Cardiac septum (tissue), 1 donor: Measurements from ENCODE around the gene CTSS. TPM values are rescaled to one million over a fixed set of nuclear protein-coding genes. Genes with fewer than 3 reads are reported as not detected.
"Not testable (repeated sequence)": the region's sequence is repeated elsewhere in the genome, so short reads cannot be mapped to it uniquely, and the experiment has no call there.

Source experiments
- DNase-seq: peaks from one replicate; pipeline ENCODE4 v3.0.0-alpha.2; 2020; ENCODE audit warnings: low spot score
- intact Hi-C: fragments of 100-400 bp; cut with DNase I; formaldehyde crosslinking; loops from one replicate; pipeline ENCODE4 v1.14.0; 2022
- total RNA-seq: library from RNA; stranded (reverse); fragmentation: NEBNext Ultra II Directional; extraction: Animal tissue kit (Norgen Biotek cat#: 25700); gene quantifications from one replicate; pipeline ENCODE4 v1.2.1, GENCODE V29; 2021
- donor health status: DM: no; HTN: no; CAD: no.

The CTSS gene
- total RNA-seq, 1 donor from 2014 or later, result 18.9 TPM

DNA sequence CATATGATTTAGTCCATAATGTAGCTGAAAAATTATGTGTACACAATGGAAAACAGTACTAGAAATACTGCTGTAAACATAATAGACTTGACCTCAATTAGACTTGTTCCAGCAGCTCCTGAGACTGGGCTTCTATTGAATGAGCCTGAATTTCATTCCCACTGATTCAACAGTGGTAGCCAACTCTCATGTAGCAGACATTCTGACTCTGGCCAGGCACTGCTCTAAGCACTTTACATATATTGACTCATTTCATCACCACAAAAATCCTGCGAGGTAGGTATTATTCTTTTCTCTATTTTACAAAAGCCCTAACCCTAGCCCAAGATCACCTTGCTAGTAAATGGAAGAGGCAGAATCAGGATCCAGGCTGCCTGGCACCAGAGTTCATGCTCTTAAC, 12.8 kb upstream of the CTSS start:
- DNase-seq, result no peak
- intact Hi-C loops, result no loop called here

DNA sequence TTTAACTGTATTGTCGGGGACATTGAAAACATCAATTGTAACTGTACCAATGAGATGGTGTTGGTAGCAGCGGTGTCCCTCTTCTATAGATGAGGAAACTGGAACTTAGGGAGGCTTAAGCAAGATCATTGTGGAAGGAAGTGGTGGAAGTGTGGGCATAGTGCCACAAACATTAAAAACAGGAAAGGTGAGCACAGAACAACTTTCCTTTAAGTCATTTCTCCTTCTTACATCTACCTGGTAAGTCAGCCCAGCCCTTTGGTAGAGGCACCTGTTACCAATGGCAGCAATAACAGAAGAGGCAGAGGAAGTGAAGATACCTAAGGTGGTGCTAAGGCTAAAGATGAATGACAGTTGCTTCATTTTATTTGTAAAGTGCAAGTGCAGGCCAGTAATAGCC, 12.0 kb upstream of the CTSS start:
- DNase-seq, result no peak
- intact Hi-C loops, result no loop called here

DNA sequence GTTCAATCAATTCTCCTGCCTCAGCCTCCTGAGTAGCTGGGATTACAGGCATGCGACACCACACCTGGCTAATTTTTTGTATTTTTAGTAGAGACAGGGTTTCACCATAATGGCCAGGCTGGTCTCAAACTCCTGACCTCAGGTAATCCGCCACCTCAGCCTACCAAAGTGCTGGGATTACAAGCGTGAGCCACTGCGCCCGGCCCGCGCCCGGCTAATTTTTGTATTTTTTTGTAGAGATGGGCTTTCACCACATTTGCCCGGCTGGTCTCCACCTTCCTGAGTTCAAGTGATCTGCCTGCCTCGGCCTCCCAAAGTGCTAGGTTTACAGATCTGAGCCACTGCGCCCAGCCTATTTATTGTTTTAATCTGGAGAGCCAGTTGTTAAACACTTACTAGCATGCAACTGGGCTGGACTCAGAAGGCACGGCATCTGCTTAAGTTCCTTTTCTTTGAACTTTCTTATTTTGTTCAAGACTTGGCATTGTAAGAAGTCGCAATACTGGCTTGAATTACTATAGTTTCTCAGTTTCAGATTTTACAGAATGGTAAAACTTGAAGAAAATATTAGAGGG, 10.4 kb upstream of the CTSS start:
- DNase-seq, intact Hi-C loops: not testable (repeated sequence)

DNA sequence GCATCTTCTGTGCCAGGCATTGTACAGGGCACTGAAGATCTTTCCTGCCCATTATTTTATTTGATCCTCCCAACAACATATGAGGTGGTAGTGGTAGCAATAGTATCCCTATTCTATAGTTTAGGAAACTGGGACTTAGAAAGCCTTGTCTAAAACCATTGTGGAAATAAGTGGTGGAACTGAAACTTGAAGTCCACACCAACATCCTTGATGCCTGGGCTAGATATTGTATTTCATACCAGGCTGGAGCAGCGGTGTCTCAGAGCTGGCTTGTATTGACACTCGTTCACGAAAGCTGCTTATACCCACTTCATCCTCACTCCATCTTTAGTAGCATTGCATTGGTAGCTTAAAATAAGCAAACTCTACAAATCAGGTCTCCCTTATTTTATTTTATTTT, 9.7 kb upstream of the CTSS start:
- DNase-seq, result no peak
- intact Hi-C loops, result no loop called here

DNA sequence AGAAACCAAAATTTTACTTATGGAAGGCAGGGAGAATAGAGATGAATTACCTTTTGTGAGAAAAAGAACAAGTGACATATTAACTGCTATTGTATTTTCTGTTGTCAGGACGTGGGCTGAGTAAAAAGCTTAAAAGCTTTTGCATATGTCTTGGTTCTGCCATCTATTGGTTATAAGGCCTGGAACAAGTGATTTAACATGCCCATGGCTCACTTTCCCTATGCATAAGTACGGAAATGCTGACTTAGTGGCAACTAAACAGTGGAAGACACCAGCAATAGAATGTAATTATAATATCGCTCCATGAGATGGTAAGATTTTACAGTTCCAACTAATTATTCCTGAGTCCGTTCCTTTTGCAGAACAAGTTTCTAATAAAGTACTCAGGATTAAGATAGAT, 6.7 kb upstream of the CTSS start:
- DNase-seq, result no peak
- intact Hi-C loops, result no loop called here

DNA sequence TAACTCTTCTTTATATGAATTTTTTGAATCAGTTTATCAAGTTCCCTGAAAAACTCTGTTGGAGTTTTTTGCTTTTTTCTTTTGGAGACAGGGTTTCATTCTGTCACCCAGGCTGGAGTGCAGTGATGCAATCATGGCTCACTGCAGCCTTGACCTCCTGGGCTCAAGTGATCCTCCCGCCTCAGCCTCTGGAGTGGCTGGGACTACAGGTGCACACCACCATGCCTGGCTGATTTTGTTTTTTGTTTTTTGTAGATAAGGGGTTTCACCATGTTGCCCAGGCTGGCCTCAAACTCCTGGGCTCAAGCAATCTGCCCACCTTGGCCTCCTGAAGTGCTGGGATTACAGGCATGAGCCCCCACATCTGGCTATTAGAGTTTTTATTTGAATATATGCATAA, 2.1 kb upstream of the CTSS start:
- intact Hi-C loops, DNase-seq: not testable (repeated sequence)

DNA sequence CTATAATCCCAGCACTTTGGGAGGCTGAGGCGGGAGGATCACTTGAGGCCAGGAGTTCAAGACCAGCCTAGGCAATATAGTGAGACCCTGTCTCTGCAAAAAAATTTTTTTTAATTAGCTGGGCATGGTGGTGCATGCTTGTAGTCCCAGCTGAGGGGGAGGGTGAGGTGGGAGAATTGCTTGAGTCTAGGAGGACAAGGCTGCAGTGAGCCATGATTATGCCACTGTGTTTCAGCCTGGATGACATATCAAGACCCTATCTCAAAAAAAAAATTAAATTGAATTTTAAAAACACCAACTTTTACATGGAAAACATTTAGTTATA, 361 bp upstream of the CTSS start:
- intact Hi-C loops, DNase-seq: not testable (repeated sequence)

DNA sequence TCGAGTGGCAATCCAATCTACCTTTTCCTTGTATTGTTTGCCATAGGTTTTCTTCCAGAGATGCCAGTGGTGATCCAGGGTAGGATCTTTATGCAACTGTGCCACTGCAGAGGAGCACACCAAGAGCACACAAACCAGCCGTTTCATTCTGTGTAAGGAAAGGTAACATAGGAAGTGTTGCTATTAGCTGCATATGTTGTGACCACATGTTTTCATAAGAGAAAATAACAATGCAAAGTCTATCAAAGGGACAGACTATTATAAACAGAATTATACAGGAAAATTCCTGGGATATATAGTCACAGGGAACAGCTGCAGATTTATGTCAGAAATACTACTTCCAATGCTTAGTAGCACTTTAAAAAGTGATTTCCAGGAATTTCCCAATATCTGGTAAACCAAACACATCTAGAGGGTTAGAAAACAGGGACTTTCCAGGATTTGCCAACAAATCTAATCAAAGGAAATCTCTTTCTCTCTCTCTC, 919 bp downstream of the CTSS start:
- intact Hi-C loops, result no loop called here

DNA sequence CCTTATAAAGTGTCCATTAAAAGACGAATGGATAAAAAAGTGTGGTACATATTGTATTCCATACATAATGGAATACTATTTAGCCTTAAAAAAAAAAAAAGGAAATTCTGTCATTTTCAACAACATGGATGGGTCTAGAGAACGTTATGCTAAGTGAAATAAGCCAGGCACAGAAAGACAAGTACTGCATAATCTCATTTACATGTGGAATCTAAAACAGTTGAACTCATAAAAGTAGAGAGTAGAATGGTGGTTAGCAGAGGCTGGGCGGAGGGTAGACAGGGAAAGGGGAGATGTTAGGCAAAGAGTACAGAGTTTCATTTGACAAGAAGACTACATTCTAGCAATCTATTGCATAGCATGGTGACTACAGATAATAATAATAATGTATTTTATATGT, 2.6 kb downstream of the CTSS start:
- no peak for DNase-seq
- intact Hi-C loops, result no loop called here

More for the DNA sequence above, 919 bp downstream of the CTSS start:
- no peak for DNase-seq

DNA sequence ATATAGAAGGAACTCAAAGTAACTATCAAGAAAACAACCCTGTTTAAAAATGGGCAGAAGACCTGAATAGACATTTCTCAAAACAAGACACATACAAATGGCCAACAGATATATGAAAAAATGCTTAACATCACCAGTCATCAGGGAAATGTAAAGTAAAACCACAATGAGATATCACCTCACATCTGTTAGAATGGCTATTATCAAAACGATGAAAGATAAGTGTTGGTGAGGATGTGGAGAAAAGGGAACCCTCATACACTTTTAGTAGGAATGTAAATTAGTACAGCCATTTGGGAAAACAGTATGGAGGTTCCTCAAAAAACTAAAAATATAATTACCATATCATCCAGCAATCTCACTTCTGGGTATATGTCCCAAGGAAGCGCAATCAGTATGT, 3.0 kb downstream of the CTSS start:
- DNase-seq, result no peak
- intact Hi-C loops, result no loop called here

DNA sequence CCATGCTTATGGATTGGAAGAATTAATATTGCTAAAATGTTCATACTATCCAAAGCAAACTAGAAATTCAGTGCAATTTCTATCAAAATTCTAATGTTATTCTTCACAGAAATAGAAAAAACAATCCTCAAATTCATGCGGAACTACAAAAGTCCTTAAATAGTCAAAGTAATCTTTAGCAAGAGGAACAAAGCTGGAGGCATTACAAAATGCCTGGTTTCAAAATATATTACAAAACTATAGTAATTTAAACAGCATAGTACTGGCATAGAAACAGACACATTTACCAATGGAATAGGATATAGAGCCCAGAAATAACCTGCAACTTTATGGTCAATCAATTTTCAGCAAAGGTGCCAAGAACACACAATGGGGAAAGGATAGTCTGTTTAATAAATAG, 3.8 kb downstream of the CTSS start:
- DNase-seq, result no peak
- intact Hi-C loops, result no loop called here

DNA sequence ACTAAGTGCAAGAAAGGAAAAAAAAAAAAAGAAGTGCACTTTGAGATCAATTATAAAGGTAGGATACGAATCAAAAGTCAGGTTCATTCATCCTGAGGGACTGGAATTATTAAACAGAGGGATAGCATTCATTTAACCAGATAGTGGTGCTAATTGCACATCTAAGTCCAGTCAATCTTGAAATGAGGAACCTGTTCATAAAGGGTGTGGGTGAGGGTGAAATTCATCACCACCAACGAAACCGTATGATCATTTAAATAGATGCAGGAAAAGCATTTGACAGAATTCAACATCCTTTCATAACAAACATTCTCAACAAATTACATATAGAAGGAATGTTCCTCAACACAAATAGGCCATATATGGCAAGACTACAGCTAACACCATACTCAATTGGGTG, 5.6 kb downstream of the CTSS start:
- intact Hi-C loops, result no loop called here
- no peak for DNase-seq

DNA sequence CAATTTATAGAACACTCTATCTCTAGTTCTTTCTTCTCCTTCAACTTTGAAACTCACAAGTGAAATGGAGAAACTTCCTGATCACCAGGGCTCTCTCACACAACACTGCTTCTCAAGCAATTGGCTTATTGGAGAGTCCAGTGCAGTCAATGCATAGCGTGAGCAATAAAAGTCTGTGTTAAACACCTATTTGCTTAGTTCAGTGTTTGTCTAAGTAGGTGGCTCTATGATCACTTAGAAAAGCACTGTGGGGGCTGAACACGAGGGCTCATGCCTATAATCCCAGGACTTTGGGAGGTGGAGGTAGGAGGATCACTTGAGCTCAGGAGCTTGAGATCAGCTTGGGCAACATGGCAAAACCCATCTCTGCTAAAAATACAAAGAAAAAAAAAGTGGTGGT, 12.2 kb downstream of the CTSS start:
- intact Hi-C loops, result no loop called here

DNA sequence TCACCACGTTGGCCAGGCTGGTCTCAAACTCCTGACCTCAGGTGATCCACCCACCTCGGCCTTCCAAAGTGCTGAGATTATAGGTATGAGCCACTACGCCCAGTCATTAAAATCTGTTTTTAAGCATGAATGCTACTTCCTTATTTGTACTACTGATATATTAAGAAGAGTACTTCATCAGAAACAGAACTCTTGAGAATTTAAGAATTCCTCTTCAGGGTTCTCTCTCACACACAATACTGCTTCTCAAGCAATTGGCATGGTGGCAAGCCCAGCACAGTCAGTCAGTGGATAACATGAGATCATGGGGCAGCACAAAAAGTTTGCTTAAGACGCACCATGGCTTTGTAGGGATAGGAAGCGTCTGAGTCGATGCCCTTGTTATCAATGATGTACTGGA, 14.1 kb downstream of the CTSS start:
- no peak for DNase-seq
- intact Hi-C loops, result no loop called here

More for the DNA sequence above, 12.2 kb downstream of the CTSS start:
- DNase-seq, result no peak

DNA sequence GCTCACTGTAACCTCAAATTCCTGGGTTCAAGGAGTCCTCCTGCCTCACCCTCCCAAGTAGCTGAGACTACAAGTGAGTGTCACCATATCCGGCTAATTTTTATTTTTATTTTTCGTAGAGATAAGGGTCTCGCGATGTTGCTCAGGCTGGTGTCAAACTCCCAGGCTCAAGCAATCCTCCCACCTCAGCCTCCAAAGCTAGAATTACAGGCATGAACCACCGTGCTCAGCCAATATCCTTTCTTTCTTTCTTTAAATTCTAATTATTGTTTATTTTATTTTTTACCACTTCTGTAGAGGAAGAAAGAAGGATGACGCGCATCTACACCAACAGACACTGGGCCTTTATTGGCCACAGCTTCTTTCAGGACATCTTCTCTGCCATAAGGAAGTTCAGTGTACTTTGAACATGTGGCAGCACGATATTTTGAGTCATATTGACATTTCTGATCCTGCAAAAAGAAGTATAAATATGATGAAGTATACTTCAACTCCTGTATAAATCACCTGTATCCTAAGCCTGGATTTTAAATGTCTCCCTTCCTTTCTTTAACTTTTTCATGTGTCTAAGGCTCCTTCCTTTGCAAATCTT, 15.8 kb downstream of the CTSS start:
- no peak for DNase-seq
- intact Hi-C loops, result no loop called here

DNA sequence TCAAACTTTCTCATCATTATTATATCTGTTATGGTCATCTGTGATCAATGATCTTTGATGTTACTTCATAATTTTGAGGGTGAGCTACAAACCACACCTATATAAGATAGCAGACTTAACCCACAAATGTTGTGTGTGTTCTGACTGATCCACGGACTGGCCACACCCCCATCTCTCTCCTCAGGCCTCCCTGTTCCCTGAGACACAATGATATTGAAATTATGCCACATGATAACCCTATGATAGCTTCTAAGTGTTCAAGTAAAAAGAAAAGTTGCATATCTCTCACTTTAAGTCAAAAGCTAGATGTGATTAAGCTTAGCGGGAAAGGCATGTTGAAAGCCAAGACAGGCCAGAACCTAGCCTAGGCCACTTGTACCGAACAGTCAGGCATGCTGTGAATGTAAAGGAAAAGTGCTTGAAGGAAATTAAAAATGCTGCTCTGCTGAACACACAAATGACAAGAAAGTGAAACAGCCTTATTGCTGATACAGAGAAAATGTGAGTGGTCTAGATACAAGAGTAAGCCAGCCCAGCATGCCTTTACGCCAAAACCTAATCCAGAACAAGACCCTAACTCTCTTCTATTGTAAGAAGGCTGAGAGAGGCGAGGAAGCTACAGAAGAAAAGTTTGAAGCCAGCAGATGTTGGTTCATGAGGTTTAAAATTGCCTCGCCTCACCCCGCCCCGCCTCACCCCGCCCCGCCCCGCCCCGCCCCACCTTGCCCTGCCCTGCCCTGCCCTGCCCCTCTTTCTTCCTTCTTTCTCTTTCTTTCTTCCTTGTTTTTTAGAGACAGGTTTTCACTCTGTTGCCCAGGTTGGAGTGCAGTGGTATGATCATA, 16.5 kb downstream of the CTSS start:
- intact Hi-C loops, result no loop called here
- DNase-seq, result no peak

DNA sequence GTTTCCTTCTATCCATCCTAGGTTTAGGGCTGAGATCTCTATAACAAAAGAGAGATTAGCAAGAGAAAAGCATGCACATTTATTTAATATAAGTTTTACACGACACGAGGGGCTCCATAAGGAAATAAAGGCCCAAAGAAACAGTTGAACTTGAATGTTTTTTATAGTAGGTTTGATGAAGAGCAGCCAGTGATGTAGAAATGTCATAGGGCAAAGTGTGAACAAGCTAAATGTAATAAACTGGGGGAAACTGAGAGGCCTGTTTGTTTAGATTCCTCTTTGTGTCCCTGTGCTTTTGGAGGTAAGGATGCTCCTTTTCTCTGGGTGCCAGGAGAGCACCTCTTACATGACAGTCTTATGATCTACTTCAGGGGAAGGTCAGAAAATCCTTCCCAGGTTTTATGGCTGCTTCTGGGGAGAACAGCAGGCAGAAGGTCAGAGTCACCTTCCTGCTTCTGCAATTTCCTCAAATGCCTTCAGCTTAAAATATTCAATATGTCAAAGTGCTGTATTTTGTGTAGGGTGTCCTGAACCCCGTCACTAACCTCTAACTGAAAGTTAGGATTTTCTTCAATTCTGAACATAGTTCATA, 35.4 kb downstream of the CTSS start:
- intact Hi-C loops, result no loop called here
- no peak for DNase-seq

DNA sequence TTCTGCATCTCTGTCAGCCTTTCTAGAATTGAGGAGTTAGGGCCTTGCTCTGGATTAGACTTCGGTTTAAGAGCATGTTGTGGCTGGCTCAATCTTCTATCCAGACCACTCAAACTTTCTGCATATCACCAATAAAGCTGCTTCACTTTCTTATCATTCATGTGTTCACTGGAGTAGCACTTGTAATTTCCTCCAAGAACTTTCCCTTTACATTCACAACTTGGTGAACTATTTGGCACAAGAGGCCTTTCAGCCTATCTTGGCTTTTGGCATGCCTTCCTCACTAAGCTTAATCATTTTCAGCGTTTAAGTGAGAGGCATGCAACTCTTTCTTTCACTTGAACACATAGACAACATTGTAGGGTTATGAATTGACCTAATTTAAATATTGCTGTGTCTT, 41.2 kb downstream of the CTSS start:
- no peak for DNase-seq

DNA sequence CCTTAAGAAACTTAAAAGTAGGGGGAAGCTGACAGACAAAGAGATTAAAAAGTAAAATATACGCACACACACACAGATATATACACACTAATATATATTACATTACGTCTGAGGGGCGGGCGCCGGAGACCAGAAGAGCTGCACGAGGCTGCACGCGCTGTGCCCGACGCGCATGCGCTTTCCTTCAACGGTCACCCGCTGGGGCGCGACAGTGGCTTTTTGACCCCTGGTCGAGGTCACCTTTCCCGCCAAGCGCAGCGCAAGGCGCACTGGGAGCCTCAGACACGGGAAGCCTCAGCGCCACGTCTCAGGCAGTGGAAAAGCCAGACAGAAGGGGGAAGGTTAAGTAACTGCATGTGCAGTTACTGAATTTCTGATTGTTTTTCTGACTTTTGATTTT, 44.9 kb downstream of the CTSS start, which contains the start of gene HORMAD1:
TSS of gene HORMAD1 (minus strand) at position 193 of the 400 bp plus-strand sequence. CDS start 1,390 bp downstream, outside the sequence.
- DNase-seq, result no peak
- intact Hi-C loops, result no loop called here

More for the DNA sequence above, 41.2 kb downstream of the CTSS start:
- intact Hi-C loops, result no loop called here

DNA sequence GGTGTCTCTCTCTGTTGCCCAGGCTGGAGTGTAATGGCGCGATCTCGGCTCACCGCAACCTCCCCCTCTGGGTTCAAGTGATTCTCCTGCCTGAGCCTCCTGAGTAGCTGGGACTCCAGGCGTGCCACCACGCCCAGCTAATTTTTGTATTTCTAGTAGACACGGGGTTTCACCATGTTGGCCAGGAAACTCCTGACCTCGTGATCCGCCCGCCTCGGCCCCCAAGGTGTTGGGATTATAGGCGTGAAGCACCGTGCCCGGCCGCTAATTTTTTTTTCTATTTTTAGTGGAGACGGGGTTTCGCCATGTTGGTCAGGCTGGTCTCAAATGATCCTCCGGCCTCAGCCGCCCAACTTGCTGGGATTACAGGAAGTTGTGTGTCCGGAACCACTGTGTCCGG, 45.5 kb downstream of the CTSS start:
- intact Hi-C loops, result no loop called here

More for the DNA sequence above, 45.5 kb downstream of the CTSS start:
- no peak for DNase-seq
